HG02678 (cell line): ENCODE measurements around the gene PCDHGB4.
"Not testable (repeated sequence)": the region's sequence is repeated elsewhere in the genome, so short reads cannot be mapped to it uniquely, and the experiment has no call there.

Source experiments
- ATAC-seq: cut with Tn5 transposase; IDR thresholded peaks from one replicate; pipeline ENCODE4 v1.9.1; 2021; ENCODE audit warnings: mild to moderate bottlenecking, moderate library complexity; ENCODE audit not compliant: unreplicated experiment

Gene PCDHGB4

GRCh38 chr5:141366016-141366896, 21.2 kb upstream of the PCDHGB4 start:
- no peak for ATAC-seq

- peak; percentile 90 for ATAC-seq
These were observed 17.3 kb upstream of the PCDHGB4 start, which contains the start of gene PCDHGB3 for GRCh38 chr5:141369994-141370848. TSS of gene PCDHGB3 (plus strand) at chr5:141370242. CDS start at chr5:141370395, 153 bp downstream.

- no peak for ATAC-seq
These were observed 15.7 kb upstream of the PCDHGB4 start for GRCh38 chr5:141371572-141372475.

- no peak for ATAC-seq
These were observed 13.7 kb upstream of the PCDHGB4 start, which contains the start of gene PCDHGA6 for GRCh38 chr5:141373673-141374317. TSS of gene PCDHGA6 (plus strand) at chr5:141373891. CDS start at chr5:141374084, 193 bp downstream.

- ATAC-seq, result no peak
These were observed 12.9 kb upstream of the PCDHGB4 start for GRCh38 chr5:141374627-141375026.

GRCh38 chr5:141375444-141376155, 11.9 kb upstream of the PCDHGB4 start:
- not testable (repeated sequence) for ATAC-seq

GRCh38 chr5:141382469-141383294, 4.8 kb upstream of the PCDHGB4 start, which contains the start of gene PCDHGA7:
TSS of gene PCDHGA7 (plus strand) at chr5:141382742. CDS start at chr5:141382900, 158 bp downstream.
- no peak for ATAC-seq

- ATAC-seq, result no peak
These were observed 4.2 kb upstream of the PCDHGB4 start for GRCh38 chr5:141383345-141383744.

GRCh38 chr5:141384471-141385267, 2.8 kb upstream of the PCDHGB4 start:
- no peak for ATAC-seq

- ATAC-seq, result no peak
These were observed 1.2 kb downstream of the PCDHGB4 start for GRCh38 chr5:141388661-141389060.

GRCh38 chr5:141389153-141390042, 1.9 kb downstream of the PCDHGB4 start:
- ATAC-seq, result no peak

- no peak for ATAC-seq
These were observed 5.1 kb downstream of the PCDHGB4 start, which contains the start of gene PCDHGA8 for GRCh38 chr5:141392429-141393198. TSS of gene PCDHGA8 (plus strand) at chr5:141392633. CDS start at chr5:141392814, 181 bp downstream.

GRCh38 chr5:141393267-141393666, 5.8 kb downstream of the PCDHGB4 start:
- ATAC-seq, result no peak

- ATAC-seq, result not testable (repeated sequence)
These were observed 7.1 kb downstream of the PCDHGB4 start for GRCh38 chr5:141394401-141395187.
